B cell (primary cell): Measurements from ENCODE around the gene CDH2.

Experiments
- EZH2 ChIP-seq: IDR thresholded peaks from 2 replicates; pipeline ENCODE4 v1.6.1; 2012; ENCODE audit warnings: borderline replicate concordance, low read depth, mild to moderate bottlenecking, moderate library complexity, low read length; ENCODE audit not compliant: insufficient read depth, poor library complexity, severe bottlenecking
- TF ChIP-seq, protein P1 (sequence below): fragments of 200-600 bp; IDR thresholded peaks from one replicate; pipeline ENCODE4 v1.8.0; 2022; ENCODE audit warnings: antibody characterized with exemption, mild to moderate bottlenecking

- TF ChIP-seq, protein P1, sequence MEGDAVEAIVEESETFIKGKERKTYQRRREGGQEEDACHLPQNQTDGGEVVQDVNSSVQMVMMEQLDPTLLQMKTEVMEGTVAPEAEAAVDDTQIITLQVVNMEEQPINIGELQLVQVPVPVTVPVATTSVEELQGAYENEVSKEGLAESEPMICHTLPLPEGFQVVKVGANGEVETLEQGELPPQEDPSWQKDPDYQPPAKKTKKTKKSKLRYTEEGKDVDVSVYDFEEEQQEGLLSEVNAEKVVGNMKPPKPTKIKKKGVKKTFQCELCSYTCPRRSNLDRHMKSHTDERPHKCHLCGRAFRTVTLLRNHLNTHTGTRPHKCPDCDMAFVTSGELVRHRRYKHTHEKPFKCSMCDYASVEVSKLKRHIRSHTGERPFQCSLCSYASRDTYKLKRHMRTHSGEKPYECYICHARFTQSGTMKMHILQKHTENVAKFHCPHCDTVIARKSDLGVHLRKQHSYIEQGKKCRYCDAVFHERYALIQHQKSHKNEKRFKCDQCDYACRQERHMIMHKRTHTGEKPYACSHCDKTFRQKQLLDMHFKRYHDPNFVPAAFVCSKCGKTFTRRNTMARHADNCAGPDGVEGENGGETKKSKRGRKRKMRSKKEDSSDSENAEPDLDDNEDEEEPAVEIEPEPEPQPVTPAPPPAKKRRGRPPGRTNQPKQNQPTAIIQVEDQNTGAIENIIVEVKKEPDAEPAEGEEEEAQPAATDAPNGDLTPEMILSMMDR: no peak
- no peak for TF ChIP-seq EZH2
Measured at GRCh38 chr18:28127763-28128658, 48.9 kb downstream of the CDH2 start.
